ENCODE data around the gene YJEFN3.

YJEFN3 gene

GRCh38 chr19:19553670-19554069 is 25.0 kb downstream of the YJEFN3 start:
- Histone ChIP-seq H3K9me2 (ENCODE audit: low read depth, low read length) (no peaks in the 10 kb centered on the region), H4K20me1 (ENCODE audit: insufficient read depth, low read length) (no peaks in the 10 kb centered on the region), H3K9ac (ENCODE audit: low read length) (no peak overlapping the region), H3K4me3 (ENCODE audit: low read depth, low read length, poor library complexity, severe bottlenecking) (no peak overlapping the region), H3K36me3 (ENCODE audit: insufficient read depth, low read length) (no peaks in the 10 kb centered on the region), H2AFZ (ENCODE audit: low read length) (no peak overlapping the region), H3K79me2 (ENCODE audit: insufficient read depth, low read length) (no peaks in the 10 kb centered on the region), H3K4me2 (ENCODE audit: low read length) (no peak overlapping the region), H3F3A (ENCODE audit: insufficient read depth, low read length) (no peaks in the 10 kb centered on the region), H3K4me1 (ENCODE audit: insufficient read depth, low read length, severe bottlenecking) (no peaks in the 10 kb centered on the region), H3K9me3 (ENCODE audit: low read length) (no peaks in the 10 kb centered on the region), H3K27me3 (ENCODE audit: insufficient read depth, low read length) (0 out of 2 replicates have a peak, but pooled peaks cover 4% of the 10 kb centered on the region), H3K27ac (ENCODE audit: low read depth, low read length, poor library complexity, severe bottlenecking) (no peak overlapping the region)
- no peak for TF ChIP-seq CTCF (IDR thresholded peaks at IDR 0.05; ENCODE audit: low read length)

GRCh38 chr19:19554074-19555023 is 25.6 kb downstream of the YJEFN3 start:
- H3K27ac ChIP-seq (ENCODE audit: low read depth, low read length, poor library complexity, severe bottlenecking), result no peak overlapping the region

GRCh38 chr19:19558055-19558454 is 29.3 kb downstream of the YJEFN3 start:
- Histone ChIP-seq H3K9ac (ENCODE audit: low read length) (no peak overlapping the region), H3K79me2 (ENCODE audit: insufficient read depth, low read length) (no peaks in the 10 kb centered on the region), H4K20me1 (ENCODE audit: insufficient read depth, low read length) (no peaks in the 10 kb centered on the region), H3F3A (ENCODE audit: insufficient read depth, low read length) (no peaks in the 10 kb centered on the region), H3K9me3 (ENCODE audit: low read length) (no peaks in the 10 kb centered on the region), H3K4me1 (ENCODE audit: insufficient read depth, low read length, severe bottlenecking) (no peaks in the 10 kb centered on the region), H3K9me2 (ENCODE audit: low read depth, low read length) (no peaks in the 10 kb centered on the region), H3K4me2 (ENCODE audit: low read length) (no peak overlapping the region), H3K36me3 (ENCODE audit: insufficient read depth, low read length) (no peaks in the 10 kb centered on the region), H3K27me3 (ENCODE audit: insufficient read depth, low read length) (no peaks in the 10 kb centered on the region), H2AFZ (ENCODE audit: low read length) (no peak overlapping the region), H3K27ac (ENCODE audit: low read depth, low read length, poor library complexity, severe bottlenecking) (no peak overlapping the region), H3K4me3 (ENCODE audit: low read depth, low read length, poor library complexity, severe bottlenecking) (no peak overlapping the region)
- TF ChIP-seq EZH2 (IDR thresholded peaks at IDR 0.05; ENCODE audit: borderline replicate concordance, low read length) (no peak), CTCF (IDR thresholded peaks at IDR 0.05; ENCODE audit: low read length) (no peak)

More at GRCh38 chr19:19554074-19555023, 25.6 kb downstream of the YJEFN3 start:
- H2AFZ ChIP-seq (ENCODE audit: low read length), result no peak overlapping the region
- TF ChIP-seq CTCF (IDR thresholded peaks at IDR 0.05; ENCODE audit: low read length) (peak; percentile 75), EZH2 (IDR thresholded peaks at IDR 0.05; ENCODE audit: borderline replicate concordance, low read length) (no peak)
- no peaks in the 10 kb centered on the region for H3K9me2 ChIP-seq (ENCODE audit: low read depth, low read length)
- H3K4me3 ChIP-seq (ENCODE audit: low read depth, low read length, poor library complexity, severe bottlenecking), result no peak overlapping the region
- H3K4me2 ChIP-seq (ENCODE audit: low read length), result no peak overlapping the region
- H3K79me2 ChIP-seq (ENCODE audit: insufficient read depth, low read length), result no peaks in the 10 kb centered on the region
- H4K20me1 ChIP-seq (ENCODE audit: insufficient read depth, low read length), result no peaks in the 10 kb centered on the region
- no peaks in the 10 kb centered on the region for H3F3A ChIP-seq (ENCODE audit: insufficient read depth, low read length)
- no peaks in the 10 kb centered on the region for H3K4me1 ChIP-seq (ENCODE audit: insufficient read depth, low read length, severe bottlenecking)
- no peak overlapping the region for H3K9ac ChIP-seq (ENCODE audit: low read length)
- H3K27me3 ChIP-seq (ENCODE audit: insufficient read depth, low read length), result 0 out of 2 replicates have a peak, but pooled peaks cover 4% of the 10 kb centered on the region
- no peaks in the 10 kb centered on the region for H3K36me3 ChIP-seq (ENCODE audit: insufficient read depth, low read length)
- H3K9me3 ChIP-seq (ENCODE audit: low read length), result no peaks in the 10 kb centered on the region

Data from OCI-LY1 (cell line).